ENCODE data around the gene MCRIP2.
"Not testable (repeated sequence)": the region's sequence is repeated elsewhere in the genome, so short reads cannot be mapped to it uniquely, and the experiment has no call there.

The MCRIP2 gene

DNA sequence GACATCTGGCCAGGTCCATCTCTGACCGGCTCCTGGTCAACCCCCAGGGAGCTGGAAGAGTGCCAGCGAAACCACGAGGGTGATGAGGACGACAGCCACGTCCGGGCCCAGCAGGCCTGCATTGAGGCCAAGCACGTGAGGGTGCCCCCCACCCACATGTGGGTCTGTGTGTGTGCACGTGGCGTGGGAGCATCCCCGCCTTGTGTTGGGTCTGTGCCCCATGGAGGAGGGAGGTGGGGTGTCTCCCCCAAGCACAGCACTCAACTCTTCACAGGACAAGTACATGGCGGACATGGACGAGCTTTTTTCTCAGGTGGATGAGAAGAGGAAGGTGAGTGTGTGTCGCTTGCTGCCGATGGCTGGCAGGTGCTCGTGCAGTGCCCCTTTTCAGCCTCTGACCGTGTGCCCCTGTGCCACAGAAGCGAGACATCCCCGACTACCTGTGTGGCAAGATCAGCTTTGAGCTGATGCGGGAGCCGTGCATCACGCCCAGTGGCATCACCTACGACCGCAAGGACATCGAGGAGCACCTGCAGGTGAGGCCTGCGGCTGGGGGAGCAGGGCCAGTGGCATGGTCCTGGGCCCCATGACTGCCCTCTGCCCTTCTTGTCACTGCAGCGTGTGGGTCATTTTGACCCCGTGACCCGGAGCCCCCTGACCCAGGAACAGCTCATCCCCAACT, 40.3 kb downstream of the MCRIP2 start:
- DNase-seq: no peak

DNA sequence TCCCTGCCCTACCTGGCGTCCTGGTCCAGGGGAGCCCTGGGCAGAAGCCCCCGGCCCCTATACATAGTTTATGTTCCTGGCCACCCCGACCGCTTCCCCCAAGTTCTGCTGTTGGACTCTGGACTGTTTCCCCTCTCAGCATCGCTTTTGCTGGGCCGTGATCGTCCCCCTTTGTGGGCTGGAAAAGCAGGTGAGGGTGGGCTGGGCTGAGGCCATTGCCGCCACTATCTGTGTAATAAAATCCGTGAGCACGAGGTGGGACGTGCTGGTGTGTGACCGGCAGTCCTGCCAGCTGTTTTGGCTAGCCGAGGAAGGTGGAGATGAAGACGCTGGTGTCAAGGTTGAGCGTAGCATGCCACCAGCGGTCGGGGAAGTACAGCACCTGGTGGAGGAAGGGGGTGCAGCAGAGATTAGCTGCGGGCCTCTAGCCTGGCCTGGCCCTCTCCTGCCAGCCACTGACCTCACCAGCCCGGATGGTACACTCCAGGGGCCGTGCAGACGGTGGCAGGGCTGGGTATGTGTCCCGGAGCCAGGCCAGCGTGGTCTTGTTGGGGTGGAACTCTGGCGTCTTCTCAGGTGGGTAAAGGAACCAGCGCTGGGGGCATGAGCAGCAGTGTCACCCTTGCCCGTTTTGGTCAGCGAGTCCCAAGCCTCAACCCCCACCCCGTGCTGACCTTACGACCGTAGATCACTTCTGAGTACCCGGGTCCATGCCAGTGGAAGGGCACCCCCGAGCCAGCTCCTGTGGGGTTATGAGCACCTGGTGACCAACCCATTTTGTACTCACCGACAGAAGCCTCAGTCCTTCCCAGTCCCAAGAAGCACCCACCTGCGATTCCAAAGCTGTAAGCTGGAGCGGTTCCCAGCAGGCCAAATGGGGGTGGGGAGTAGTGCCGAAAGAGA, 41.1 kb downstream of the MCRIP2 start:
- no peak for DNase-seq

GRCh38 chr16:683396-684070, 41.9 kb downstream of the MCRIP2 start:
- no peak for DNase-seq

DNA sequence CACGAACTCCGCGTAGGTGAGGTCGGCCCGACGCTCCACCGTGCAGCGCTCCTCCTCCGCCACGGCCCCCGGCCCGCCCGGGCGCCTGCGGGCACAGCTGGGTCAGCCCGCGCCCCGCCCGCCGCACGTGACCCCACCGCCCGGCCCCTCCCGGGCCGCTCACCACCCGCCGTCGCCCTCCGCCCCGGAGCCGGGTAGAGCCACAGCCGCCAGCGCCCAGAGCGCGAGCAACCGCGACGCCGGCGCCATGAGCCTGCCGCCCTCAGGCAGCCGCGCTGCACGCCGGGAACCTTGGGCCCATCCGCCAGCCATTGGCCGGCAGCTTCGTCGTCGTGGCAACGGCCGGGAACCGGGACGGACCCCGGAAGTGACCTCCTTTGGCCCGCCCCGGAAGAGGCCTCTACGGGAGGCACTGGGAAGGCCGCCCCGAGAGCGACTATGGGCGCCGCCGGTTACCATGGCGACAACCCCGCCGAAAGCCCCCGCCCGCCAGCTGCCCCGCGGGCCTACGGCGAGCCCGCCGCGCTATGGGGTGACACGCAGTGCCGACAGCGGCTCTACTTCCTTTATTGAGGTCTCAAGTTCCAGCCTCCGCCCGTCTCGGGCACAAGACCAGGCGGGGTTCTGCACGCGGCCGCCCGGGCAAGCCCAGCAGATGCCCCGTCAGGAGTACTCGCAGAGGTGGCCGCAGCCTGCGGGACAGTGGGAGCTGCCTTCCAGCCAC, 42.6 kb downstream of the MCRIP2 start, which contains the start of gene JMJD8:
Gene JMJD8, minus strand, starts transcription at position 264 of the 724 bp plus-strand sequence. Its CDS starts 15 bp downstream, at position 249.
- peak; percentile 48 to 98 (median 90) for DNase-seq

DNA sequence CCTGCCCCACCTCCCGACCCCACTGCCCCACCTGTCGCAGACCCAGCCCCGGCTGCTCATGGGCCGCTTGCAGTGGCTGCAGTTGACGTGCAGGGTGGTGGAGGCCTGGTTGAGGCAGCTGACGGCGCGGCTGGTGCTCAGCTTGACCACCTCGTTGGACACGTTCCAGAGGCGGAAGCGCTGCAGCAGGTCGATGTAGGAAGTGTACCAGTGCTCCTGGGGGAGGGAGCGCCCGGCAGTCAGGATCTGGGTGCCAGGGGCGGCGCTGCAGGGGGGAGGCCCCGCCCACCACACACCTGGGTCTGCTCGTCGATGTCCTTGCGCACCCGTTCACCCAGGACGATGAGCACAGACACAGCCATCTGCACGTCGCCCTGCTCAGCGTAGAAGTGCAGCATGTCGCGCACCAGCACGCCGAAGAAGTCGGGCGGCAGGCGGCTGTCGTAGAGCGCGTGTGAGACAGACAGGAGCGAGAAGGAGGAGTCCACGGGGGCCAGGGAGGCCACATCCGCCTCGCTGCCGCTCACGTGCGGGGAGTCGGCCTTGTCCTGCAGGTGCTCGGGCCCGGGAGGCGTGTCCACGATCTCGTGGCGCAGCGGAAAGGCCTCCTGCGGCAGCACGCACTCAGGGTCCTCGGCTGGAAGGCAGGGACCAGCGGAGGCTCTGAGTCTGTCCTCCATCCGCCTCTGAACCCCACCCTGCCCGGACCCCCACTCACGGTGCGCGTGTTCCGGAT, 43.5 kb downstream of the MCRIP2 start:
- no peak for DNase-seq

DNA sequence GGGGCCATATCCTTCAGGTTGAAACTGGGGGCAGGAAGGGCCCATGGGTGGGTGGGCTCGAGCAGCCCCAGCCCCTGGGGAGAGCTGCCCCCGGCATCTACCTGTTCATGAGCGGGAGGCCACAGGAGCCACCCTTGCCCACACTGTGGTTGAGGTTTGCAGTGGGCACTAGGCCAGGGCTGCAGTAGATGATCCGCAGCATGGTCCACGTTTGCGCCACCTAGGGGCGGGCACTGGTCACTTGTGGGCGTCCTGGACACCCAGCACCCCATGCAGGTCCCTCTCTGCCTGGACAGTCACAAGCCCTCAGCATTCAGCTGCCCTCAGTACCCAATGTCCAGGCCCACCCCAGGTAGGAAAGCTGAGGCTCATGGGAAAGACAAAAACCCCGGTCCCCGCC, 44.3 kb downstream of the MCRIP2 start:
- no peak for DNase-seq

GRCh38 chr16:686459-687260, 45.0 kb downstream of the MCRIP2 start:
- DNase-seq: no peak

- DNase-seq: no peak
Observed at GRCh38 chr16:687499-687898, 45.9 kb downstream of the MCRIP2 start.

DNA sequence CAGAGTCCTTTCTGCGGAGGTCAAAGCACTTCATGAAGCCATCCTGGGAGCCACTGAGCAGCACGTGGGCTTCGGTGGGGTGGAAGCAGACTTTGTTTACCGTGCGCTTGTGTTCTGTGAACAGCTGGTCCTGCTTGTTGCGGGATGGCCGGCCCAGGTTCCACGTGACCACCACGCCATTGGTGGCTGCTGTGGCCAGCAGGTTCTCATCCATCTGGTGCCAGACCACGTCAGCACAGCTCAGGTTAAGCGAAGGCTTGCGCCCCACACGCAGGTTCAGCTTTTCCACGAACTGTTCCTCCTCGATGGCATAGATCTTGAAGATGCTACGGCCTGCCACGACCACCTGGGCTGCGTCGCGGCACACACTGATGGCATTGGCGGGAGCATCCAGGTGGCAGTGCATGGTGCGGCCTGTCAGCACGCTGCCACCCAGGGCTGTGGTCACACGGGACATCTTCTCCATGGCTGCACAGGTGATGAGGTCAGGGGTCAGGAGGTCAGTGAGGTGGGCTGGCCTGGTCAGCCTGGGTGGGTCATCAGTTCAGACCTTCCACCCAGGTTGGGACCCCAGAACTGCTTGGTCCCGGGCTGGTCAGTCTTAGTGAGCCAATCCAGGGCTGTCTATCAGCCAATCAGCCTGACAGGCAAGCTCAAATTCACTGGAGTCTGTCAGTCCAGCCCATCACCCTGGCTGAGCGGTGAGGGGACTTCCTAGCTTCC, 47.7 kb downstream of the MCRIP2 start:
- no peak for DNase-seq

GRCh38 chr16:691242-691641, 49.6 kb downstream of the MCRIP2 start:
- not testable (repeated sequence) for DNase-seq

DNA sequence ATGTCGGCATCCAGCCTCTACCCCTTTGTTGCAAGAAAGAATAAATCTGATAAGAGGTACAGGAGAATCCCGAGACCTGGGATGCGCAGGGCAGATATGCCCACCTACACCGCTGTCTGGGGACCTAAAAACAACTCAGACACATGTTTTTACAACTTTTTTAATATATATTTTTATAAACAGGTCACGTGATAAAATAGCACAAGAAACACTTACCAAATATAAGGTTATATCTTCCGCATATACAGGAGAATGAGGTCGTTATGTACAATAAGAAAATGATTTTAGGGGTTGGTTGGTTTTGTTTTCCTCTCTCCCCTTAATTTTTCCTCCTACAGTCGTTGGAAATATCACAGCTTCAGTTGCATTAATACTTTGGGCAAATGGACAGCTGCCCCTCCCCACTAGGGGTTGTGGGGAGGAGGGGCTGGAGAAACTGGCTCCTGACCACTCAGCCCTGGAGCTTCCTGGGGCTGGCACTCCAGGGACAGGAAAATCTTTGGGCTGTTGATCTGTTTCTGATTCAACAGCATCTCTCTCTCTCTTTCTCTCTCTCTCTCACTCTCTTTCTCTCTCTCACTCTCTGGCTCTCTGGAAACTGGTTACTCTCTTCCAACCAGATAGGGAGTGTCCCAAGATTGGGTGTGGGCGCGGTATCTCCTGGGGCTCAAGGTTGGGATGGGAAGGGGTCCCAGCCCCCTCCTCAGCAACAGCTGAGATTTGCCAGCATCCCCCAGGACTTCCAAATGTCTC, 50.9 kb downstream of the MCRIP2 start:
- DNase-seq: no peak

DNA sequence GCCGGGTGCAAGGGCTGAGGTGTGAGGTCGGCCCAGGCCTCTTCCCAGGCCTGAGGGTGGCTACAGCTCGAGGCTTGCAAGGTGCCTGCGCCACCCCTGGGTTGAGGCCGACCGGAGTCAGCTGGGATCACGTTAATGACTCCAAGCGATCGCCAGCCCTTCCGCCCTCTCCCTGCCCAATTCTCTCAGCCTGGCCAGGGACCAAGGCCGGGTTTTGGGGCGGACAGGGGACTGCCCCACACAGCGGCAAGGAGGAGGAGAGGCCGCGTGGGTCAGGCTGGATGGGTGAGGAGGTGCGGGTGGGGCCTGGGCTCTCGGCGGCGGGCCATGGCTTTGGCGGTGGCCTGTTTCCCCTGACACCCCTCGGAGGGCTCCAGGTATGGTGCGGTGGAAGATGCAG, 51.7 kb downstream of the MCRIP2 start:
- no peak for DNase-seq

- no peak for DNase-seq
Observed at GRCh38 chr16:693766-694165, 52.1 kb downstream of the MCRIP2 start.

- no peak for DNase-seq
Observed at GRCh38 chr16:694187-694862, 52.7 kb downstream of the MCRIP2 start.

- no peak for DNase-seq
Observed at GRCh38 chr16:694863-695354, 53.3 kb downstream of the MCRIP2 start.

DNA sequence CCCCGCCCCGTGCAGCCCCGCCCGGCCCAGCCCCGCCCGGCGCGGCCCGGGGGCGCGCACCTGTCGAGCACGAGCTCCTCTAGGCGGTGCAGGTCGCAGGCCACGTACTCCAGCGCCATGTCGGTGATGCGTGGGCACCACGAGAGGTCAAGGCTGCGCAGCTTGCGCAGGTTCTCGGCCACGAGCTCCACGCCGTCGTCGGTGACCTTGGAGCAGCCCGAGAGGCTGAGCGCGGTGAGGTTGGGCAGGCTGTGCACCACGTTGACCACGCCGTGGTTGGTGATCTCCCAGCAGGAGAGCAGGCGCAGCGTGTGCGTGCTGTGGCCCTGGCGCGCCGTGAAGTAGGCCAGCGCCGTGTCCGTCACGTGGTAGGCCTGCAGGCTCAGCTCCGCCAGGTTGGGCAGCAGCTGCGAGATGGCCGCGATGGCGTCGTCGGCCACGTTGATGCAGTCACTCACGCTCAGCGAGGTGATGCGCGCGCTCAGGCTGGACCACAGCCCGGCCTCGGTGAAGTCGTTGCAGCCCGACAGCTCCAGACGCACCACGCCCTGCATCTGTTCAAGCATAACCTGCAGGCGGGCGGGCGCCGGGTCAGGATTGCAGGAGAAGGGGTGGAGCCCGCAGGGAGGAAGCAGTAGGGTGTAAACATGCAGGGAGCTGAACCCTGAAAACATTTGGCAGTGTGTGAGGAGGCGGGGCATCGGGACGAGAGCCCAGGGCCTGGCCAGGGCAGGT, 53.9 kb downstream of the MCRIP2 start:
- peak in 1 of 14 donors; percentile 83 for DNase-seq

Measured in C1 segment of cervical spinal cord (tissue), 14 donors.